Karpas-422 (cell line): ENCODE results near the gene PRKCE. TPM values are rescaled to one million over a fixed set of nuclear protein-coding genes. Genes with fewer than 3 reads are reported as not detected.

ENCODE experiments used
- DNase-seq: peaks from one replicate; pipeline ENCODE4 v3.0.0-alpha.2; 2015
- H2AFZ ChIP-seq: fragments of 200-600 bp; sonication (generic); 2 replicates; pipeline ENCODE4 v1.6.1; 2014; ENCODE audit warnings: antibody characterized with exemption, low read length, mixed read lengths
- H3K27ac ChIP-seq: fragments of 200-600 bp; sonication (generic); 2 replicates; pipeline ENCODE4 v1.5.1; 2014; ENCODE audit warnings: mild to moderate bottlenecking, low read length, moderate library complexity
- H3K27me3 ChIP-seq: fragments of 200-600 bp; sonication (generic); 2 replicates; pipeline ENCODE4 v1.6.1; 2014; ENCODE audit warnings: low read length, mixed read lengths
- H3K36me3 ChIP-seq: fragments of 200-600 bp; sonication (generic); 2 replicates; pipeline ENCODE4 v1.6.1; 2014; ENCODE audit warnings: low read length, mixed read lengths; ENCODE audit not compliant: insufficient read depth
- H3K4me1 ChIP-seq: fragments of 200-600 bp; sonication (generic); 2 replicates; pipeline ENCODE4 v1.6.1; 2014; ENCODE audit warnings: mild to moderate bottlenecking, low read length, mixed read lengths
- H3K4me2 ChIP-seq: fragments of 200-600 bp; sonication (generic); 2 replicates; pipeline ENCODE4 v1.6.1; 2014; ENCODE audit warnings: low read length, low read depth, mild to moderate bottlenecking; ENCODE audit not compliant: poor library complexity, severe bottlenecking
- H3K4me3 ChIP-seq: fragments of 200-600 bp; sonication (generic); 2 replicates; pipeline ENCODE4 v1.5.1; 2014; ENCODE audit warnings: mild to moderate bottlenecking, antibody characterized with exemption, low read length, mixed read lengths
- H3K79me2 ChIP-seq: fragments of 200-600 bp; sonication (generic); 2 replicates; pipeline ENCODE4 v1.6.1; 2014; ENCODE audit warnings: mild to moderate bottlenecking, low read length, mixed read lengths
- H3K9ac ChIP-seq: fragments of 200-600 bp; sonication (generic); 2 replicates; pipeline ENCODE4 v1.6.0; 2014; ENCODE audit warnings: low read length
- H3K9me2 ChIP-seq: fragments of 200-600 bp; sonication (generic), shearing (Covaris generic); replicated peaks from 2 replicates; pipeline ENCODE4 v1.6.0; 2014; ENCODE audit warnings: mild to moderate bottlenecking, low read length, moderate library complexity; ENCODE audit not compliant: insufficient read depth
- H3K9me3 ChIP-seq: fragments of 300-700, 200-600 bp; sonication (generic); 2 replicates; pipeline ENCODE4 v1.6.1; 2014; ENCODE audit warnings: low read length, mixed read lengths
- H4K20me1 ChIP-seq: fragments of 200-600 bp; sonication (generic); 2 replicates; pipeline ENCODE4 v1.6.1; 2014; ENCODE audit warnings: mild to moderate bottlenecking, antibody characterized with exemption, low read length, low read depth; ENCODE audit not compliant: insufficient read depth
- total RNA-seq: library from RNA; depleted of rRNA; stranded (reverse); fragments of >200 nt; shearing (Covaris generic); gene quantifications from 2 replicates; pipeline ENCODE4 v1.2.3, GENCODE V29; 2014; ENCODE audit warnings: low replicate concordance

Gene PRKCE
- total RNA-seq, 1 experiment from 2014 or later: 61.8 TPM

DNA sequence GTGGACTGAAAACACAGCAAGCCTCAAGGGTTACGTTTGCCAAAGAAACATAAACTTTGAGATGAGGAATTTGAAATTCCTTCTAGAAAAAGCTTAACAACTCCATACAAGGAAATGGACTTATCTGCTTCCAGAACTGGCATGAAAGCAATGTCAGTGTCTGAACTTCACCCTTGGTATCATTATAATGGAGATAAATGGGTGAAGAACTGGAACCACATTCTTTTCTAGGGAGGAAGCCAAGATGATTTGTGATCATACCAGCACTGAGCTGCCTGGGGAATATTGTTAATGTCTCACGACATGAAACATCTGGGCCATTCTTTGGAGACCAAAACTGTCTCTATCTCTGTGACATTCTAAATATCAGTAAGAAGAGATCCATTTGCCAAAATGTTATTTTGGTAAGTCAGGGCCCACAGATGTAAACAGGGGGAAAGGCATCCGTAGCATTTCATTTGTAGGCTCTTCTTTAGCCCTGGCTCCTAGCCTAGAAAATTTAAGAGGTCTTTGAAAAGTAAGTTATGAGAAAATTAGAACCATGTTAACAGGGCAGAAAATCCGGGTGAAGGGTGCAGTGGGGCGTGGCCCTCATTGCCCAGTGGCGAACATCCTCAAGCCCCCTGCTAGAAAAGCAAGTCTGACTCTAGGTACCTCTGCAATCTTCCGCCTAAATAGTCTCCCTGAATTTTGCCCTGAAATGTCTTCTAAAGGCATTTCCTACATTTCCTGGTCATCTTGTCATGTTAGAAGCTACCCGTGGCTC is 350.4 kb downstream of the PRKCE start:
- Histone ChIP-seq H3K9ac (no peak overlapping the region), H4K20me1 (no peaks in the 10 kb centered on the region), H3K4me1 (peaks cover 18% of the 10 kb centered on the region), H2AFZ (no peak overlapping the region), H3K4me2 (no peak overlapping the region), H3K27ac (no peak overlapping the region), H3K9me2 (no peaks in the 10 kb centered on the region), H3K36me3 (peaks cover 31% of the 10 kb centered on the region), H3K4me3 (no peak overlapping the region), H3K9me3 (no peaks in the 10 kb centered on the region), H3K79me2 (peaks cover 31% of the 10 kb centered on the region), H3K27me3 (no peaks in the 10 kb centered on the region)
- no peak for DNase-seq

DNA sequence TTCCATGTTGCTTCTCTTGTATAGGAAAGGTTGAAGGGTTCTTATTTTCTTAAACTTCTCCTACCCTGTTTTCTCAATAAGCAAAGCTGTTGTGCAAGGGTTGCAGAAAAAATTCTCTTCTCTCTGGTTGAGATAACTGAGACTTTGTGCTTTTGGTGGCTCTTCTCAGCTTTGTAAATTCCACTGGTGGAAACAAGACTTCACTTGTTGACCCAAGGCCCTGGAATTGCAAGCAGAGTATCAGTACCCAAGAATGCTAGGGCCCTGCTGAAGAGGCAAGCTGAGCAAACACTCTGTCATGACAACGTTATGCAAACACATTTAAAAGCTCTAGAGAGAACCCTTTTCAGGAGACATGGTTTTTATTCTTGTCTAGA is 351.0 kb downstream of the PRKCE start:
- Histone ChIP-seq H3K4me3 (no peak overlapping the region), H3K79me2 (peaks cover 28% of the 10 kb centered on the region), H3K9ac (no peak overlapping the region), H3K4me1 (peaks cover 18% of the 10 kb centered on the region), H3K4me2 (no peak overlapping the region), H3K27me3 (no peaks in the 10 kb centered on the region), H4K20me1 (no peaks in the 10 kb centered on the region), H2AFZ (no peak overlapping the region), H3K36me3 (peaks cover 35% of the 10 kb centered on the region), H3K27ac (no peak overlapping the region), H3K9me2 (no peaks in the 10 kb centered on the region), H3K9me3 (no peaks in the 10 kb centered on the region)
- DNase-seq: no peak

DNA sequence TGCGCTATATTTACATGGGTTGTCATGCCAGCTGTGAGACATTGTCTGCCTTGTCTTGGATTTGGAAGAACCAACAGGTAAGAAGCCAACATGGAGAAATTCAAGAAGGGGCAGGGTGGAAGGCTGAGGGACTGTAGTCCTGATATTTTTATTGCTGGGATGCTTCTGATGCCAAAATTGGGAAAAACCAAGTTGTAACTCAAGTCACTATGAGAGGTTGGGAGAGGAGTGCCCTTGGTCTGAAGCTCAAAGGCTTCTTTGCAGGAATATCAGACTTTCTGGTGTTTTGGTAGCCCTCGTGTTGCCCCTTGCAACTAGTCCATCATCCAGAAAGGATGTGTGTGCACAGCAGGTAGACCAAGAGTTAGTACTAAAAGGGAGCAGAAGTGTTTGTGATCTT is 351.5 kb downstream of the PRKCE start:
- Histone ChIP-seq H3K4me2 (no peak overlapping the region), H3K9me3 (no peaks in the 10 kb centered on the region), H2AFZ (no peak overlapping the region), H3K9ac (no peak overlapping the region), H3K4me3 (no peak overlapping the region), H3K4me1 (peaks cover 18% of the 10 kb centered on the region), H3K27ac (no peak overlapping the region), H3K36me3 (peaks cover 39% of the 10 kb centered on the region), H3K79me2 (peaks cover 25% of the 10 kb centered on the region), H3K9me2 (no peaks in the 10 kb centered on the region), H3K27me3 (no peaks in the 10 kb centered on the region), H4K20me1 (no peaks in the 10 kb centered on the region)
- no peak for DNase-seq

DNA sequence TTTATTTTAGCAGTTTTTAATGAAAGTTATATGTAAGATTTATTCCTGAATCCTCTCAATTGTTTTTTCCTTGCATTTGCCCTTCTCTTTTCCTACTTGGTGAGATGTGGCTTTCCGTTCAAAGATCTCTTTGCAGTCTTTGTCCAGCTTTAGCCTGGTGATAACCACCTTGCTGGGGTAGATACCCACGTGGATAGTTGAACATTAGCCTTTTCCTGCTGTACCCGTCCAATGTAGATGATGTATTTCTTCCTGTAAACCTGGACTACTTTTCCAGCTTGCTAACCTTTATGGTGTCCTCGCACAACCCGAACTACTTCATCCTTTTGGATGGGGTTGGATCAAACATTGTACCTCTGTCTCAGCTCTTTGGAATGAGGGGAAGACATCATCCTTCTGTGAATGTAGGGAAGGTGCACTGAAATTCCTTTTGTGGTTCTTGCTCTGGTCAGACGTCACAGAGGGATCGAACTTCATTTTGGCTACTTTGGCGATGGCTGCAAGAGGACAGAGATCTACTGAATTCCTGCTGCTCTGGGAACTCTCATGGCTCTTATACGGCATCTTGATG is 352.5 kb downstream of the PRKCE start:
- no peak overlapping the region for H3K27ac ChIP-seq
- H3K9ac ChIP-seq: no peak overlapping the region
- no peak for DNase-seq
- H4K20me1 ChIP-seq: no peaks in the 10 kb centered on the region
- peaks cover 23% of the 10 kb centered on the region for H3K4me1 ChIP-seq
- H3K4me3 ChIP-seq: no peak overlapping the region
- peaks cover 16% of the 10 kb centered on the region for H3K79me2 ChIP-seq
- no peaks in the 10 kb centered on the region for H3K27me3 ChIP-seq
- no peaks in the 10 kb centered on the region for H3K9me3 ChIP-seq
- H3K4me2 ChIP-seq: no peak overlapping the region
- H2AFZ ChIP-seq: no peak overlapping the region
- H3K9me2 ChIP-seq: no peaks in the 10 kb centered on the region
- H3K36me3 ChIP-seq: peaks cover 48% of the 10 kb centered on the region

DNA sequence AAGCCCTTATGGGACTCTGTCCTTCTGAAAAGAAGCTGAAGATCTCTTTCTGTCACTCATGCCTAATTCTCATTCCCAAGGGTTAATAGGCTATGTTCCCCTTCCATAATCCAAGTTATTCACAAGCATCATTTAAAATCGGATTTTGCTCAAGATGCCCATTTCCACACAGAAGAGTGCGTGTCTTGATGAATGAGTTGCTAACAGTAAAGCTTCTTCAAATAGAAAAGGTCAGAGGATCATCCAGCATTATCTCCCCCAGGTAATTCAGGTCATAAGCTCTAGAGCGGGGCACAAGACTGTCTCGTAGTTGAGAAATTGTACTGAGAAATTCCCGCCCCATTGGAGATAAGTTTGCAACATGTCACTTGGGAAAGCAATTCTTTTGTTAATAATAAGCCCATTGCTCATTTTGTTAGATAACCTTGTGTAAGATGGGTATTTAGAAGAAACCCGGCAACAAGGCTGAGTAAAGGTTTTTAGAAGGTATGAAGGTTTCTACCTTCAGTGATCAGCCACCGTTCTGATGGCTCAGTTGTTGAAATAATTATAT is 355.1 kb downstream of the PRKCE start:
- Histone ChIP-seq H3K9me3 (no peaks in the 10 kb centered on the region), H3K4me1 (peaks cover 23% of the 10 kb centered on the region), H2AFZ (no peak overlapping the region), H4K20me1 (no peaks in the 10 kb centered on the region), H3K27ac (no peak overlapping the region), H3K9ac (no peak overlapping the region), H3K27me3 (no peaks in the 10 kb centered on the region), H3K9me2 (no peaks in the 10 kb centered on the region), H3K79me2 (peaks cover 2% of the 10 kb centered on the region; the same call in 1 of the 2 replicates), H3K36me3 (peaks cover 47% of the 10 kb centered on the region), H3K4me2 (no peak overlapping the region), H3K4me3 (no peak overlapping the region)
- no peak for DNase-seq

DNA sequence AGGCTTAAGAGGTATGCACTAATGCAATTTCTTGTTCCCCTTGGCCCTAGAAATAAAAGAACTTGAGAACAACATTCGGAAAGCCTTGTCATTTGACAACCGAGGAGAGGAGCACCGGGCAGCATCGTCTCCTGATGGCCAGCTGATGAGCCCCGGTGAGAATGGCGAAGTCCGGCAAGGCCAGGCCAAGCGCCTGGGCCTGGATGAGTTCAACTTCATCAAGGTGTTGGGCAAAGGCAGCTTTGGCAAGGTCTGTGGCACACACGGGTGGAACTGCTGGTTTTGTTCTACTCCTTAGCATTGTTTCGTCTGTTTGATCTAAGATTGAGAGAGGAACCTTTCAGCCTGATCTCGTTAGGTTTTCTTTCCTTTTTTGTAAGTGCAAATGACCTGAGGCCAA is 355.9 kb downstream of the PRKCE start:
- H3K36me3 ChIP-seq: peaks cover 47% of the 10 kb centered on the region
- H3K79me2 ChIP-seq: peaks cover 6% of the 10 kb centered on the region; the same call in 1 of the 2 replicates
- no peak overlapping the region for H2AFZ ChIP-seq
- H3K9me3 ChIP-seq: no peaks in the 10 kb centered on the region
- H3K27ac ChIP-seq: no peak overlapping the region
- H3K9ac ChIP-seq: no peak overlapping the region
- no peak overlapping the region for H3K4me3 ChIP-seq
- no peaks in the 10 kb centered on the region for H4K20me1 ChIP-seq
- H3K9me2 ChIP-seq: no peaks in the 10 kb centered on the region
- no peak for DNase-seq
- H3K4me1 ChIP-seq: peaks cover 16% of the 10 kb centered on the region
- no peak overlapping the region for H3K4me2 ChIP-seq
- no peaks in the 10 kb centered on the region for H3K27me3 ChIP-seq

DNA sequence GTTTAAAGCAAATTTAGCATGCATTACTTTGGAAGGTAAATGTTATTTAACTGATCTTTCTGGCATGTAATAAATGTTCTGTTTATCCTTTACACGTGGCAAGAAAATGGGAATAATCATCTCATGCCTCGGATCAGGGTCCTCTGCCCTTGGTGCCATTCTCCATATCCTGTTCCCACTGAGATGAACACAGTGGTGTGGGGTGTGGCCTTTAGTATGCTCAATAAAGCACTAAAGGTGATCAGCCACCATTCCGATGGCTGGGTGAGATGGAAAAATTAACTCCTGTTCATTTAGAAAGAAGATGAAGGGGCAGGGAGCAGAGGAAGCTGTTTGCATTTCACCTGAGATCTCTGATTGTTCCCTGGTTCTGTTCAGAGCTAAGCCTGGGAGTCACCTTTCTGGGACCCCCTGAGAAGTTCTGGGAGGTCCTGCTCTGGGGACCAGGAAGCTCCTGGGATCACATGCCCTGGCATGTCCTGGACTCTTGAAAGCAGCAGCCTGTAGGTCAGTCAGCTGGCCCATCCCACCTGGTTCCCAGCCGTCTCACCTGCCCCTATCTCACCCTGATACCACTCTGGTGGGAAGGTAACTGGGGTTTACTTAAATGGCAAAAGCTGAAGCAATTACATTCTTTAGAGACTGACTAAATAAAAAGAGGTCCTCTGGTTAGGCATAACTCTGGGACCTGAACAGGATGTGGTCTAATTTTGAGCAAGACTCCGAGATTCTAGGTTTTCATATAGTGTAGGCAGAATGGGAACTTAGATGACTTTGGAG is 356.8 kb downstream of the PRKCE start:
- peaks cover 53% of the 10 kb centered on the region; the same call in 1 of the 2 replicates for H3K36me3 ChIP-seq
- peaks cover 8% of the 10 kb centered on the region; the same call in 1 of the 2 replicates for H3K4me1 ChIP-seq
- H3K9ac ChIP-seq: no peak overlapping the region
- no peaks in the 10 kb centered on the region for H3K27me3 ChIP-seq
- H4K20me1 ChIP-seq: no peaks in the 10 kb centered on the region
- H3K4me3 ChIP-seq: no peak overlapping the region
- DNase-seq: no peak
- no peak overlapping the region for H3K4me2 ChIP-seq
- H2AFZ ChIP-seq: no peak overlapping the region
- H3K9me2 ChIP-seq: no peaks in the 10 kb centered on the region
- peaks cover 6% of the 10 kb centered on the region; the same call in 1 of the 2 replicates for H3K79me2 ChIP-seq
- no peaks in the 10 kb centered on the region for H3K9me3 ChIP-seq
- H3K27ac ChIP-seq: no peak overlapping the region

DNA sequence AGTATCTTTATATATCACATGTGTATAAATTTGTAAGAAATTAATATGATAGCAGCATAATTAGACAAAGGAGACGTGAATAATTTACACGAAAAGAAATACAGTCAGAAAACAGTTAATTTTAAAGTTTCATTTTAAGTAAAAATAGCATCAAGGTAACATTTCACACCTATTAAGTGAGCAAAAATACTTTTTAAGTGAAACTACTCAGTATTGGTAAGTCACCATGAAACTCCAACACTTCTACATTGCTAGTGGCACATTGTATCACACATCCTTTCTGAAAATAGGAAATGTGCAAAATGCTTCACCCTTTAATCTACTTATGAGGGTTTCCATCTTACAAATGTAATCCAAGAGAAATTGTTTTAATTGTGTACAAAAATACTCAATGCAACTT is 357.8 kb downstream of the PRKCE start:
- H3K4me1 ChIP-seq: peaks cover 5% of the 10 kb centered on the region; the same call in 1 of the 2 replicates
- H2AFZ ChIP-seq: no peak overlapping the region
- no peak overlapping the region for H3K4me2 ChIP-seq
- no peak for DNase-seq
- H3K27me3 ChIP-seq: no peaks in the 10 kb centered on the region
- H3K36me3 ChIP-seq: peaks cover 61% of the 10 kb centered on the region; the same call in 1 of the 2 replicates
- H3K9me3 ChIP-seq: no peaks in the 10 kb centered on the region
- no peak overlapping the region for H3K4me3 ChIP-seq
- H3K9me2 ChIP-seq: no peaks in the 10 kb centered on the region
- peaks cover 10% of the 10 kb centered on the region; the same call in 1 of the 2 replicates for H3K79me2 ChIP-seq
- H3K9ac ChIP-seq: no peak overlapping the region
- H3K27ac ChIP-seq: no peak overlapping the region
- H4K20me1 ChIP-seq: no peaks in the 10 kb centered on the region
